Brain microvascular endothelial cell (primary cell): ENCODE results near the gene CLASP2.
"Not testable (repeated sequence)": the region's sequence is repeated elsewhere in the genome, so short reads cannot be mapped to it uniquely, and the experiment has no call there.

Source experiments
- DNase-seq: peaks from one replicate; pipeline ENCODE4 v3.0.0-alpha.2; 2020
- H3K27ac ChIP-seq: fragments of 250-450 bp; sonication (Bioruptor Pico); 2 replicates; pipeline ENCODE4 v1.5.1; 2020; ENCODE audit warnings: mild to moderate bottlenecking, moderate library complexity
- H3K27me3 ChIP-seq: fragments of 250-450 bp; sonication (Bioruptor Pico); replicated peaks from 2 replicates; pipeline ENCODE4 v1.5.1; 2020; ENCODE audit warnings: mild to moderate bottlenecking
- H3K36me3 ChIP-seq: fragments of 250-450 bp; sonication (Bioruptor Pico); replicated peaks from 2 replicates; pipeline ENCODE4 v1.5.1; 2020; ENCODE audit warnings: mild to moderate bottlenecking
- H3K4me3 ChIP-seq: 2 replicates; pipeline ENCODE4 v1.5.1; 2011; ENCODE audit warnings: low read depth, mild to moderate bottlenecking, control low read depth, low read length, moderate library complexity
- in situ Hi-C: cut with HindIII; loops from 2 replicates; pipeline ENCODE4 v1.10.0; 2017; ENCODE audit warnings: low sequenced_read_pairs, low pct_ligation_motif_present
- TF ChIP-seq, protein P1 (sequence below): IDR thresholded peaks from 2 replicates; pipeline ENCODE4 v1.5.1; 2011; ENCODE audit warnings: low read depth, mild to moderate bottlenecking, moderate library complexity, low read length, control low read depth, inconsistent platforms; ENCODE audit errors: missing control alignments

CLASP2 gene

DNA sequence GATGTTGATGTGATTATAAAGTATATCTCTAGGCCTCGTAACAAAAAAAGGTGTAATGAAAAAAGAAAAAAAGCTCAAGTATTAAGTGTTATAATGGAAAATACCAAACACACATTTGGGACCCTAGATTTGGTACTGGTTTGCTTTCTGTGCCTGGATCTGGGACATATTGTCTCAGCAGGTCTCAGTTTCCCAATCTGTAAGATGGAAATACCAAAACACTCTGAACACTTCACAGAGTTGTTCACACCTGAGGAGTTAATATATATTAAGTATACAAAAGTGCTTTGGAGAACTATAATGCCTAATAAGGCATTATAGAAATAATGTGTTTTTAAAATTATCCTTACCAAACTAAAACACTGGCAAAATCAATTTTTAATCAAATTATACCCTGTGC, 60.0 kb downstream of the CLASP2 start:
- H3K4me3 ChIP-seq, result no peak overlapping the region
- in situ Hi-C loops, result no loop called here

DNA sequence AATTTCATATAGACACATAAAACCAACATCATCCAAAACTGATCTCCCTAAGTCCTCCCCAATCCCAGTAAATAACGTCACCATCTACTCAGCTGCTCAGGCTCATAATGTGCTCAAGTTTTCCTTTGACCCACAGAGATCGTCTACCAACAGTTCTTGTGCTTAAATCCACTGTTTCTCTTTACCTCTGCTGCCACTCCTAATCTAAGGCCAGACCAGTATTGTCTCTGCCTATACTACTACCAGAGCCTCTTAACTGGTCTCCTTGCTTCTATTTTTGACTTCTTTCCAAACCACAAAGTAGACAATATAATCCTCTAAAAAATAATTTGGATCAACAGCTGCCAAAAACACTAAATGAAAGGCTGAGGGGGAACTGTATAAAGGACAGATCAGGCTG, 65.3 kb downstream of the CLASP2 start:
- Histone ChIP-seq H3K27ac (no peak overlapping the region), H3K27me3 (no peaks in the 10 kb centered on the region), H3K36me3 (no peaks in the 10 kb centered on the region), H3K4me3 (no peak overlapping the region)
- no peak for DNase-seq
- TF ChIP-seq, protein P1, sequence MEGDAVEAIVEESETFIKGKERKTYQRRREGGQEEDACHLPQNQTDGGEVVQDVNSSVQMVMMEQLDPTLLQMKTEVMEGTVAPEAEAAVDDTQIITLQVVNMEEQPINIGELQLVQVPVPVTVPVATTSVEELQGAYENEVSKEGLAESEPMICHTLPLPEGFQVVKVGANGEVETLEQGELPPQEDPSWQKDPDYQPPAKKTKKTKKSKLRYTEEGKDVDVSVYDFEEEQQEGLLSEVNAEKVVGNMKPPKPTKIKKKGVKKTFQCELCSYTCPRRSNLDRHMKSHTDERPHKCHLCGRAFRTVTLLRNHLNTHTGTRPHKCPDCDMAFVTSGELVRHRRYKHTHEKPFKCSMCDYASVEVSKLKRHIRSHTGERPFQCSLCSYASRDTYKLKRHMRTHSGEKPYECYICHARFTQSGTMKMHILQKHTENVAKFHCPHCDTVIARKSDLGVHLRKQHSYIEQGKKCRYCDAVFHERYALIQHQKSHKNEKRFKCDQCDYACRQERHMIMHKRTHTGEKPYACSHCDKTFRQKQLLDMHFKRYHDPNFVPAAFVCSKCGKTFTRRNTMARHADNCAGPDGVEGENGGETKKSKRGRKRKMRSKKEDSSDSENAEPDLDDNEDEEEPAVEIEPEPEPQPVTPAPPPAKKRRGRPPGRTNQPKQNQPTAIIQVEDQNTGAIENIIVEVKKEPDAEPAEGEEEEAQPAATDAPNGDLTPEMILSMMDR, result no peak
- in situ Hi-C loops, result no loop called here

More for the DNA sequence above, 60.0 kb downstream of the CLASP2 start:
- TF ChIP-seq, protein P1, result no peak
- no peak for DNase-seq
- Histone ChIP-seq H3K27me3 (no peaks in the 10 kb centered on the region), H3K27ac (no peak overlapping the region), H3K36me3 (no peaks in the 10 kb centered on the region)

DNA sequence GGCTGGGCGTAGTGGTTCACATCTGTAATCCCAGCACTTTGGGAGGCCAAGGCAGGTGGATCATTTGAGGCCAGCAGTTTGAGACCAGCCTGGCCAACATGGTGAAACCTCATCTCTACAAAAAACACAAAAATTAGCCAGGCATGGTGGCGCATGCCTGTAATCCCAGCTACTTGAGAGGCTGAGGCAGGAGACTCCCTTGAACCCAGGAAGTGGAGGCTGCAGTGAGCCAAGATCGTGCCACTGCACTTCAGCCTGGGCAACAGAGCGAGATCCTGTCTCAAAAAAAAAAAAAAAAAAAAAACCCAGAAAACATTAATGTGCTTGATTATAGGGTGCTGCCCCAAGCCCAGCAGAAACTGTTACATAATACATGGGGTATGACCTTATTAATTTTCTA, 67.0 kb downstream of the CLASP2 start:
- in situ Hi-C loops, DNase-seq, H3K36me3 ChIP-seq, H3K4me3 ChIP-seq, H3K27me3 ChIP-seq, H3K27ac ChIP-seq: not testable (repeated sequence)

DNA sequence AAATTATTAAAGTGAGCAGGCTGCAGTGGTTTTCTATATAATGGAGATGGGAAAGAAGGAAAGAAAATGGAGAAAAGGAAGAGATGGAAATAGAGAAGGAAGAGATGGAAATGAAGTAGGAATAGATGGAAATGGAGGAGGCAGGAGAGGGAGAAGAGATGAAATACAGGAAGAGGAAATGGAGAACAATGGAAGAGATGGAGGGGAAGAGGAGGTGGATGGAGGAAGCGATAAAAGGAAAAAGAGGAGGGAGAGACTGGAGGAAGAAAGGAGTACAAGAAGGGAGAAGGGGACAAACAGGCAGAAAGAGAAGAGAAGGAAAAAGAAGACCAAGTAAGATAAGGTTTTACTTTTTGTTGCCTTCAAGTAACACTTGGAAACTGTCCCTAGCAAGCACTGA, 67.6 kb downstream of the CLASP2 start:
- Histone ChIP-seq H3K4me3 (no peak overlapping the region), H3K36me3 (no peaks in the 10 kb centered on the region), H3K27ac (no peak overlapping the region), H3K27me3 (no peaks in the 10 kb centered on the region)
- TF ChIP-seq, protein P1, result no peak
- DNase-seq, result no peak
- in situ Hi-C loops, result no loop called here

DNA sequence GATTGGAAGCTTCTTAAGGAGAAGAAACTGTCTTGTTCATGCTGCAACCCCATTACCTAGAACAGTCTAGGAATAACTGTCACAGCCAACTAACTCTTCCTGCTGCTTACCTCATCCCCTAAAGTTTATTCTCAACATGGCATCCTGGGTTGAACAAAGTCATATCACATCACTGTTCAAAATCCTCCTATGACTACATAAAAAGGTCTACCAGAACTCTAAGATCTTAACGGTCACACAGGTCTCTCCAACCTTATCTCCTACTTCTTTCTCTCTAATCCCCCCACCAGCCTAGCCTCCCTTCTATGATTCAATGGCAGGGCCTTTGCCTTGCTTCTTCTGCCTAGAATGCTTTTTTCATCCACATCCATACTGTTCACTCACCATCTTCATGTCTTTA, 69.3 kb downstream of the CLASP2 start:
- H3K4me3 ChIP-seq, result no peak overlapping the region
- DNase-seq, result no peak
- no peaks in the 10 kb centered on the region for H3K27me3 ChIP-seq
- no peak overlapping the region for H3K27ac ChIP-seq
- no peaks in the 10 kb centered on the region for H3K36me3 ChIP-seq
- TF ChIP-seq, protein P1, result no peak
- in situ Hi-C loops, result loop anchor here (25.0 kb wide), 1 partner anchor 139 kb away; the partner anchor contains the start of gene PDCD6IP

DNA sequence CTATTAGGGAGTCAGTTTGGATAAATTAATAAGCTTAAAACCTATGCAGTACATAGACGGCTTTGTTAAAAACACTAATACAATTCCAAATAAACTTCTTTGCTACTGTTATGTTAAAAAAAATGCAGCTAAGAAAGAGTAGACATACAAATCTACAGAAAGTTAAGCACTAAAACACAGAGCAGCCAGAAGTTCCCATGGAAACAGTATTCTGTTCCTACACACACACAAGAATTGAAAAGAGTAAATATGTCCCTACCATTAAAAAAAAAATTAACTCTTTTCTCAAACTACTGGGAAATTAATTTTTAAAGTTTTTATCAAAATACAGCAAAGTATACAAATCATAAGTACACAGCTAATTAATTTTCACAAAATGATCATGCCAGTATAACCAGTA, 71.6 kb downstream of the CLASP2 start:
- Histone ChIP-seq H3K4me3 (no peak overlapping the region), H3K27me3 (no peaks in the 10 kb centered on the region), H3K27ac (no peak overlapping the region), H3K36me3 (no peaks in the 10 kb centered on the region)
- in situ Hi-C loops, result loop anchor here (25.0 kb wide), 1 partner anchor 141 kb away; the partner anchor contains the start of gene PDCD6IP
- DNase-seq, result no peak
- TF ChIP-seq, protein P1, result no peak
